GM10266 (cell line): ENCODE data around the gene CETN2.

Experiments used
- DNase-seq: peaks from one replicate; pipeline ENCODE4 v3.0.0; 2012; ENCODE audit errors: extremely low spot score
- TF ChIP-seq, protein P1 (sequence below): IDR thresholded peaks from 2 replicates; pipeline ENCODE4 v1.5.1; 2012; ENCODE audit warnings: mild to moderate bottlenecking, low read depth; ENCODE audit not compliant: control insufficient read depth, insufficient read depth; ENCODE audit errors: missing control alignments

The CETN2 gene

DNA sequence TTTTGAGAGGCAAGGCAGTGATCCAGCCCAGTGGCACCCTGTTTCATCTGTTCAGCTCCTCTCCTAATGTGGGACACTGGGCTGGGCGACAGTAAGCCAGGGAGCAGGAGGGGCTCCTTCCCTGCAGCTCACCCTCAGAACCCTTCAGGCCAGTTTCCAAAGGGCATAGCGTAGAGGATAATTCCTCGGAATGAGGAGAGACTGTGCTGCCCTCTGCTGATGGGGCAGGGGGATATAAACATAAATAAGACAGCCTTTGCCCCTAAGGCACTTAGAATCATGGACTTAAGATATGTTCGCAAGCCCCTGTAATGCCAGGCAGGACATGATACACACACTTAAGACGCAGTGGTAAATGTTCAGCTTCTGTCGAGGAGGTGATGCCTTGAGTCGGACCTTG, 39.4 kb upstream of the CETN2 start:
- TF ChIP-seq, protein P1, sequence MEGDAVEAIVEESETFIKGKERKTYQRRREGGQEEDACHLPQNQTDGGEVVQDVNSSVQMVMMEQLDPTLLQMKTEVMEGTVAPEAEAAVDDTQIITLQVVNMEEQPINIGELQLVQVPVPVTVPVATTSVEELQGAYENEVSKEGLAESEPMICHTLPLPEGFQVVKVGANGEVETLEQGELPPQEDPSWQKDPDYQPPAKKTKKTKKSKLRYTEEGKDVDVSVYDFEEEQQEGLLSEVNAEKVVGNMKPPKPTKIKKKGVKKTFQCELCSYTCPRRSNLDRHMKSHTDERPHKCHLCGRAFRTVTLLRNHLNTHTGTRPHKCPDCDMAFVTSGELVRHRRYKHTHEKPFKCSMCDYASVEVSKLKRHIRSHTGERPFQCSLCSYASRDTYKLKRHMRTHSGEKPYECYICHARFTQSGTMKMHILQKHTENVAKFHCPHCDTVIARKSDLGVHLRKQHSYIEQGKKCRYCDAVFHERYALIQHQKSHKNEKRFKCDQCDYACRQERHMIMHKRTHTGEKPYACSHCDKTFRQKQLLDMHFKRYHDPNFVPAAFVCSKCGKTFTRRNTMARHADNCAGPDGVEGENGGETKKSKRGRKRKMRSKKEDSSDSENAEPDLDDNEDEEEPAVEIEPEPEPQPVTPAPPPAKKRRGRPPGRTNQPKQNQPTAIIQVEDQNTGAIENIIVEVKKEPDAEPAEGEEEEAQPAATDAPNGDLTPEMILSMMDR, result no peak
- DNase-seq, result no peak

DNA sequence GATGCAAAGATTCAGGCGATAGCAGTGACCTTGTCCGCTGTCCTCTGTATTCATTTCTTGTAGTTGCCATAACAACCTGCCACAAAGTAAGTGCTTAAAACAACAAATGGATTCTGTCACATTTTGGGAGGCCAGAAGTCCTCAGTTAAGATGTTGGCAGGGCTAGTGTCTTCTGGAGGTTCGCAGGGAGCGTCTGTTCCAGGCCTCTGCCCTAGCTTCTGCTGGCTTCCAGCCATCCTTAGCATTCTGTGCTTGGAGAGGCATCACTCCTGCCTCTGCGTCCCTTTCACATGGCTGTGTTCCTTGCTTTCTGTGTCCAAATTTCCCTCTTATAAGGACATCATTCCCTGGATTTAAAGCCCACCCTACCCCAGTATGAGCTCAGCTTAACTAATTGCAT, 35.8 kb upstream of the CETN2 start:
- TF ChIP-seq, protein P1, result no peak
- no peak for DNase-seq

DNA sequence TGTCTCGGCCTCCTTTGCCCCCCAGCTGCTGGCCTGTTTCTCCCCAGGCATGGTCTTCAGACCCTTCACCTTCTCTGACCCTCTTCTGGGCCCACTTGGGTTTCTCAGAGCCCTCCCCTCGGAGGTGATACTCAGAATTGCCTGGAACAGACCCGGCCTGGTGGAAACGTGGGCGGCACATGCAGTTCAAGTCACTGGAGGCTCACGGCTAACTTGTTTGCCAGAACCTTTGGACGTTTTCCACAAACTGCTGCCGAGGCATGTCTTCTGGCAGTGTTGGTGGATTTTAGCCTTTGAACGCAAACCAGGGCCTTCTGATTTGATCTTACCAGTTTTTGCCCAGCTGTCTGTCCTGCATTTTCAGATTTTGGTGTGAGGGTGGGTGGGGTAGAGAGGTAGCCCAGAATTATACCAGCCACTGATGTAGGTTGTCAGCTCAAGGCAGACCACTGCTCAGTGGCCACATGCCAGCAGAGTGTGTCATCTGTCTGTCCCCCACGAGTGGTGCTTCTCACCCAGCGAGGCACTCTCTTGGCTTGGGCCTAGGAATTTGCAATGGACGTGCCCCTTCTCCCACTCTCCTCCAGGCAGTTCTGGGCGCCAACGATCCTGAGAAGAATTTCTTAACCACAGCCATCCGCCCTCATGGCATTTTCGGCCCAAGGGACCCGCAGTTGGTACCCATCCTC, 34.8 kb upstream of the CETN2 start:
- DNase-seq, result no peak
- TF ChIP-seq, protein P1, result no peak

DNA sequence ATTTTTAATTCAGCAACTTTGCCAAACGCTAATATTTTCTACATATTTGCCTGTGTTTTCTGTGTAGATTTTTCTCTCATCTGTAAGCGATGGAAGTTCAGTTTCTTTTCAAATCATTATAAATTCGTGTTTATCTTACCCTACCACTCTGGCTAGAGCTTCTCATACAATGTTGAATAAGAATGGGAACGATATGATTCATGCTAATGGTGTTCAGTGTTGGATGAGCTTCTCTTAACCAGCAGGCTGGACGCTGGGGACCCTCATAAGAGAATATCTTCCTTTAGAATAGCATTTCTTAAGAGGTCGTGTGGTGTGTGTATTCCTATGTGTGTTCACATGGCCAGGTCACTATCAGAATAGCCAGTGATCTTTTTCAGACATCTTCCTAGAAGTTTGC, 31.3 kb upstream of the CETN2 start:
- TF ChIP-seq, protein P1, result no peak
- DNase-seq, result no peak

DNA sequence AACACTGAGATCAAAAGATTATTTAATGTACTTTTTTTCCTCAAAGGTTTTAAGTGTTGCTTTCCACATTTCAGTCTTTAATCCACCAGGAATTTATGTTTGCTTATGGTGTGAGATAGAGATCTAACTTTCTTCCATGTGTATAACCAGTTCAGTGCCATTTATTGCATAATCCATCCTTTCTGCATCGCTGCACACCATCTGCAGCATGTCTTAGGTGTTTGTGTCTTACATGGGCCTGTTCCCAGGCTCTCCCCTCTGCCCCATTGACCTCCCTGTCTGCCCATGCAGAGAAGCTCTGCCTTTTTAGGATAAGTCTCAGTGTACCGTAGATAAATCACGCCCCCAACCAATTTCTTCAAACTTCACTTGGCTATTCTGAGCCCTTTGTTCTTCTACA, 30.6 kb upstream of the CETN2 start:
- TF ChIP-seq, protein P1, result no peak
- DNase-seq, result no peak

DNA sequence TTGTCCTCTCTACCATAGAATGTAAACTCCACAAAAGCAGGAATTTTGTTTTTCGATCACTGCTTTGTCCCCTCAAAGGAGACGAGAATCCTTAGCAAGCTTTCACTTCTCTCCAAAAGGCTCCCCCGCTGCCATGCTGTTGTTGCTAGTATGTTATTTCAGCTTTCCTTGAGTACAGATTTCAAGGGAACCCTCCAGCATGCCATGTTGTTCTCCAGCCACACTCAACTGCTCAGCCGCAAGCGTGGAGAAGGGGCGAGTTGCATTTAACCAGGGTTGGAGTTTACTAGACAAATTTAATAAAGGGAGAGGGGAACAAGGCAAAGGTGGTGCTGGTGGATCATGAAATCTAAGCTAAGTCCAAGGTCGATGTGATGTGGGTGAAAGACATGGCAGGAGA, 23.4 kb upstream of the CETN2 start:
- TF ChIP-seq, protein P1, result no peak
- DNase-seq, result no peak

DNA sequence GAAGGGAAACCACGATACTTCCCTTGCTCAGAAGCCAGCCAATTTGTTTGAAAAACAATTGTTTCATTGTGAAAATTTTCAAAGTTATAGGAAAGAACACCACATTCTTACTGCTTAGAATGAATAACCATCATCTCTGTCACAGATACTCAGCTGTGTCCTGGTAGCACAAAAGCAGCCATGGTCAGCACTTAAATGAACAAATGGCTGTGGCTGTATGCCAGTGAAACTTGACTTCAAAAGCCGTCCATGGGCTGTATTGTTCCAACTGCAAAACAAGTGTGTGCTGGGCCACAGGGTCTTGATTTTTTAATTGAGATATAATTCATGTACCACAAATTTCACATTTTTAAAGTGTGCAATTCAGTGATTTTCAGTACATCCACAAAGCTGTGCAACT, 19.9 kb upstream of the CETN2 start:
- TF ChIP-seq, protein P1, result no peak
- DNase-seq, result no peak
